Panc1 (cell line): ENCODE data around the gene MAB21L2. TPM values are rescaled to one million over a fixed set of nuclear protein-coding genes. Genes with fewer than 3 reads are reported as not detected.

ENCODE experiments used
- ATAC-seq: fragments of 200-7000 bp; cut with Tn5 transposase; 2 replicates; pipeline ENCODE4 v1.9.1; 2020; ENCODE audit warnings: mild to moderate bottlenecking, moderate library complexity
- BruUV-seq: library from RNA; stranded (reverse); fragments of 400-500 nt; replicated peaks from 2 replicates; lab custom pipeline; 2021; lab: Mats Ljungman, UMichigan
- CTCF ChIA-PET: fragments of 300-600 bp; sonication (Branson Sonifier 250); formaldehyde crosslinking; loops from one replicate; lab custom pipeline; 2022; ENCODE audit warnings: antibody characterized with exemption; lab: Charles Lee
- POLR2A ChIA-PET: fragments of 300-600 bp; sonication (Branson Sonifier 250); formaldehyde crosslinking; loops from one replicate; lab custom pipeline; 2022; ENCODE audit warnings: antibody characterized with exemption; lab: Charles Lee
- DNase-seq: peaks from one replicate; pipeline ENCODE4 v3.0.0-alpha.2; 2010; ENCODE audit warnings: low read depth, low spot score
- H3K27ac ChIP-seq: 2 replicates; pipeline ENCODE4 v1.5.1; 2011; ENCODE audit warnings: mild to moderate bottlenecking, low read length, inconsistent platforms
- H3K27me3 ChIP-seq: fragments of 200-500 bp; sonication (Bioruptor generic); 2 replicates; pipeline ENCODE4 v1.6.0; 2014; ENCODE audit warnings: low read length, inconsistent platforms; ENCODE audit not compliant: control insufficient read depth, insufficient read depth
- H3K36me3 ChIP-seq: fragments of 200-500 bp; sonication (Bioruptor generic); 2 replicates; pipeline ENCODE4 v1.5.1; 2014; ENCODE audit warnings: inconsistent platforms, mild to moderate bottlenecking, low read length, moderate library complexity; ENCODE audit not compliant: control insufficient read depth, insufficient read depth
- H3K4me1 ChIP-seq: 2 replicates; pipeline ENCODE4 v1.5.1; 2011; ENCODE audit warnings: inconsistent platforms, mild to moderate bottlenecking, low read length, moderate library complexity; ENCODE audit not compliant: control insufficient read depth, insufficient read depth
- H3K4me3 ChIP-seq, 2 experiments: 2 replicates each; pipeline ENCODE4 v1.5.1; 2011 to 2012; ENCODE audit warnings: low read depth in 2 of 2, low read length in 2 of 2, mild to moderate bottlenecking in 2 of 2, inconsistent platforms in 1 of 2, moderate library complexity in 1 of 2
- H3K9me3 ChIP-seq: fragments of 200-500 bp; sonication (Bioruptor generic); 2 replicates; pipeline ENCODE4 v1.5.1; 2014; ENCODE audit warnings: low read depth, mild to moderate bottlenecking, inconsistent platforms, low read length, moderate library complexity; ENCODE audit not compliant: control insufficient read depth, insufficient read depth
- POLR2AphosphoS5 ChIP-seq: IDR thresholded peaks from 2 replicates; pipeline ENCODE4 v1.6.1; 2012; ENCODE audit warnings: mild to moderate bottlenecking, low read depth, low read length, moderate library complexity
- SIN3A ChIP-seq: IDR thresholded peaks from 2 replicates; pipeline ENCODE4 v1.6.1; 2012; ENCODE audit warnings: low read depth, mild to moderate bottlenecking, low read length, moderate library complexity, borderline replicate concordance; ENCODE audit not compliant: insufficient read depth
- TCF7L2 ChIP-seq: IDR thresholded peaks from 2 replicates; pipeline ENCODE4 v1.6.1; 2011; ENCODE audit warnings: mild to moderate bottlenecking, low read depth, low read length, inconsistent platforms
- in situ Hi-C: cut with HindIII; loops from 2 replicates; pipeline ENCODE4 v1.10.0; 2016; ENCODE audit warnings: low sequenced_read_pairs, low pct_unique_long_range_greater_than_20kb
- intact Hi-C: fragments of 100-400 bp; cut with micrococcal nuclease; formaldehyde crosslinking; loops from one replicate; pipeline ENCODE4 v1.10.0; 2022; ENCODE audit not compliant: unreplicated experiment
- total RNA-seq: library from RNA; stranded (reverse); gene quantifications from one replicate; pipeline ENCODE4 v1.2.1, GENCODE V29; 2021; ENCODE audit not compliant: unreplicated experiment
- TF ChIP-seq, protein P1 (sequence below), 2 experiments: IDR thresholded peaks; 2 replicates each; pipeline ENCODE4 v1.6.1; 2011 to 2012; ENCODE audit warnings: low read depth in 2 of 2, control low read depth in 1 of 2, low read length in 1 of 2, mild to moderate bottlenecking in 1 of 2, moderate library complexity in 1 of 2; ENCODE audit not compliant: insufficient read depth in 1 of 2
- TF ChIP-seq, protein P2 (sequence below): fragments of 450-650 bp; IDR thresholded peaks from 2 replicates; pipeline ENCODE4 v1.5.1; 2017; ENCODE audit warnings: mild to moderate bottlenecking

MAB21L2 gene
- total RNA-seq, 1 experiment from 2014 or later, result not detected

DNA sequence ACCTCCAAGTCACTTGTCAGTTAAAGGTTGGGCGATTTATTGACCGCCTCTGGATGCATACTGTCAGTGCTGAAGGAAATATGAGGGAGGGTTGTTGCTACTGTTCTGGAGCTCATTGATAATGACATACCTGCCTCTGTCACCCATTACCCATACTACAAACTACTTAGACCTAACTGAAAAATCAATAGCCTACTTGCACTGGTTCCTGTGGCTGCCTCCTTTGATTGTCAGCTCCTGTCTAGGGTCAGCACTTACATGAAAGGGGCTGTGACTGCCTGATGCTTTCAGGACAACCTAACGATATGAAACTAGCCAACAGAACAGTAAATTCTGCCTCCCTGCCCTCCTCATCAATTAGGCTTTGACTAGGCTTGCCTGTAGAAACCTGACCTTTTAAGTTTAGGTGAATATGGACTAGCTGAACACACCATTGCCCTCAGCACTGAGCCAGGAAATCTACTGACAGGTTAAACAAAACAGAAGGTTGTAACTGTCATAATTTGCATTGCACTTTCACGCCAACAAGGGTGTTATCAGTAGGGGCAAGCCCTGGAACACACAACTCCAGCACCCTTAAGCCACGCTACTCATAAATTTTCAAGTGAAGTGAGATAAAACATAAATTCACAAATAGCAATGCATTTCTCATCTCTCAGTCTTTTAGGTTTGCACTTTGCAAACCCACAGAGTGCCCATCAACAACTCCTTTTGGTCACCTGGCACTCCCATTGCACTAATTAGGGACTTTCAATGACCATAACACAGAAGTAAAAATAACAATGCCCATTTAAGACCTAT is 9.0 kb upstream of the MAB21L2 start:
- CTCF ChIA-PET, result no interaction called here
- ATAC-seq, result no peak
- no peaks in the 10 kb centered on the region for H3K36me3 ChIP-seq

DNA sequence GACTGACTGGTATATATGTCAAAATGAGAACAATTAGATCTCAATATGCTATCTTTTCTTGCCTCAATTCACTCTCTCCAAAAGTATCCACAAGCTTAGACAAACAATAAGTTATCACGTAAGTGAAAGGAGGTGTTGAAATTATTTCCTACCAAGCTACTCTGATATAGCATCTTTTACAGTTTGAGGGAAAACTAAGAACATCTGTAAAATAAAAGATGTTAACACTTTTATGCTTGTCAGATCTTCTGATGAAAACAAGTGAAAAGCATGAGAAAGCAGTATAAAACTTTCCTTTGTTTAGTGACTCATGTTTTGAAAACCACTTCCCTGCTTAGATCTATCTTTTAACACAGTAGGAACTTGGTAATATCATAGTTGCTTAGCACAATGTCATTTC is 8.4 kb upstream of the MAB21L2 start:
- intact Hi-C loops, result no loop called here
- H3K9me3 ChIP-seq, result no peaks in the 10 kb centered on the region
- no peaks in the 10 kb centered on the region for H3K36me3 ChIP-seq
- H3K4me1 ChIP-seq, result no peaks in the 10 kb centered on the region; the same call in 1 of the 2 replicates
- no peak overlapping the region for H3K27ac ChIP-seq
- BruUV-seq, result no TSS peak
- ChIA-PET POLR2A (no interaction called here), CTCF (no interaction called here)
- in situ Hi-C loops, result no loop called here
- TF ChIP-seq, protein P1, sequence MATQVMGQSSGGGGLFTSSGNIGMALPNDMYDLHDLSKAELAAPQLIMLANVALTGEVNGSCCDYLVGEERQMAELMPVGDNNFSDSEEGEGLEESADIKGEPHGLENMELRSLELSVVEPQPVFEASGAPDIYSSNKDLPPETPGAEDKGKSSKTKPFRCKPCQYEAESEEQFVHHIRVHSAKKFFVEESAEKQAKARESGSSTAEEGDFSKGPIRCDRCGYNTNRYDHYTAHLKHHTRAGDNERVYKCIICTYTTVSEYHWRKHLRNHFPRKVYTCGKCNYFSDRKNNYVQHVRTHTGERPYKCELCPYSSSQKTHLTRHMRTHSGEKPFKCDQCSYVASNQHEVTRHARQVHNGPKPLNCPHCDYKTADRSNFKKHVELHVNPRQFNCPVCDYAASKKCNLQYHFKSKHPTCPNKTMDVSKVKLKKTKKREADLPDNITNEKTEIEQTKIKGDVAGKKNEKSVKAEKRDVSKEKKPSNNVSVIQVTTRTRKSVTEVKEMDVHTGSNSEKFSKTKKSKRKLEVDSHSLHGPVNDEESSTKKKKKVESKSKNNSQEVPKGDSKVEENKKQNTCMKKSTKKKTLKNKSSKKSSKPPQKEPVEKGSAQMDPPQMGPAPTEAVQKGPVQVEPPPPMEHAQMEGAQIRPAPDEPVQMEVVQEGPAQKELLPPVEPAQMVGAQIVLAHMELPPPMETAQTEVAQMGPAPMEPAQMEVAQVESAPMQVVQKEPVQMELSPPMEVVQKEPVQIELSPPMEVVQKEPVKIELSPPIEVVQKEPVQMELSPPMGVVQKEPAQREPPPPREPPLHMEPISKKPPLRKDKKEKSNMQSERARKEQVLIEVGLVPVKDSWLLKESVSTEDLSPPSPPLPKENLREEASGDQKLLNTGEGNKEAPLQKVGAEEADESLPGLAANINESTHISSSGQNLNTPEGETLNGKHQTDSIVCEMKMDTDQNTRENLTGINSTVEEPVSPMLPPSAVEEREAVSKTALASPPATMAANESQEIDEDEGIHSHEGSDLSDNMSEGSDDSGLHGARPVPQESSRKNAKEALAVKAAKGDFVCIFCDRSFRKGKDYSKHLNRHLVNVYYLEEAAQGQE (IDR thresholded peaks at IDR 0.05; ENCODE audit: insufficient read depth in 1 of 2, low read depth in 2 of 2, low read length in 1 of 2), result no peak
- TF ChIP-seq TCF7L2 (no peak), POLR2AphosphoS5 (no peak), SIN3A (no peak)
- TF ChIP-seq, protein P2, sequence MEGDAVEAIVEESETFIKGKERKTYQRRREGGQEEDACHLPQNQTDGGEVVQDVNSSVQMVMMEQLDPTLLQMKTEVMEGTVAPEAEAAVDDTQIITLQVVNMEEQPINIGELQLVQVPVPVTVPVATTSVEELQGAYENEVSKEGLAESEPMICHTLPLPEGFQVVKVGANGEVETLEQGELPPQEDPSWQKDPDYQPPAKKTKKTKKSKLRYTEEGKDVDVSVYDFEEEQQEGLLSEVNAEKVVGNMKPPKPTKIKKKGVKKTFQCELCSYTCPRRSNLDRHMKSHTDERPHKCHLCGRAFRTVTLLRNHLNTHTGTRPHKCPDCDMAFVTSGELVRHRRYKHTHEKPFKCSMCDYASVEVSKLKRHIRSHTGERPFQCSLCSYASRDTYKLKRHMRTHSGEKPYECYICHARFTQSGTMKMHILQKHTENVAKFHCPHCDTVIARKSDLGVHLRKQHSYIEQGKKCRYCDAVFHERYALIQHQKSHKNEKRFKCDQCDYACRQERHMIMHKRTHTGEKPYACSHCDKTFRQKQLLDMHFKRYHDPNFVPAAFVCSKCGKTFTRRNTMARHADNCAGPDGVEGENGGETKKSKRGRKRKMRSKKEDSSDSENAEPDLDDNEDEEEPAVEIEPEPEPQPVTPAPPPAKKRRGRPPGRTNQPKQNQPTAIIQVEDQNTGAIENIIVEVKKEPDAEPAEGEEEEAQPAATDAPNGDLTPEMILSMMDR, result no peak
- no peak overlapping the region for H3K4me3 ChIP-seq
- DNase-seq (peak; percentile 7), ATAC-seq (no peak)
- H3K27me3 ChIP-seq, result no peaks in the 10 kb centered on the region

More for the DNA sequence above, 9.0 kb upstream of the MAB21L2 start:
- intact Hi-C loops (no loop called here), in situ Hi-C loops (no loop called here)
- Histone ChIP-seq H3K27me3 (no peaks in the 10 kb centered on the region), H3K9me3 (no peaks in the 10 kb centered on the region), H3K4me3 (no peak overlapping the region), H3K4me1 (no peaks in the 10 kb centered on the region; the same call in 1 of the 2 replicates), H3K27ac (no peak overlapping the region)
- BruUV-seq, result no TSS peak
- TF ChIP-seq, protein P2, result no peak
- TF ChIP-seq, protein P1 (IDR thresholded peaks at IDR 0.05; ENCODE audit: insufficient read depth in 1 of 2, low read depth in 2 of 2, low read length in 1 of 2), result no peak
- TF ChIP-seq POLR2AphosphoS5, result no peak
- TF ChIP-seq TCF7L2, result no peak
- no peak for TF ChIP-seq SIN3A
- no peak for DNase-seq
- POLR2A ChIA-PET, result no interaction called here
